ENCODE results near the gene VSIR. TPM values are rescaled to one million over a fixed set of nuclear protein-coding genes. Genes with fewer than 3 reads are reported as not detected.

The VSIR gene
- total and polyA plus RNA-seq, 4 donors = 32.3 to 244 (median 84.5) TPM

DNA sequence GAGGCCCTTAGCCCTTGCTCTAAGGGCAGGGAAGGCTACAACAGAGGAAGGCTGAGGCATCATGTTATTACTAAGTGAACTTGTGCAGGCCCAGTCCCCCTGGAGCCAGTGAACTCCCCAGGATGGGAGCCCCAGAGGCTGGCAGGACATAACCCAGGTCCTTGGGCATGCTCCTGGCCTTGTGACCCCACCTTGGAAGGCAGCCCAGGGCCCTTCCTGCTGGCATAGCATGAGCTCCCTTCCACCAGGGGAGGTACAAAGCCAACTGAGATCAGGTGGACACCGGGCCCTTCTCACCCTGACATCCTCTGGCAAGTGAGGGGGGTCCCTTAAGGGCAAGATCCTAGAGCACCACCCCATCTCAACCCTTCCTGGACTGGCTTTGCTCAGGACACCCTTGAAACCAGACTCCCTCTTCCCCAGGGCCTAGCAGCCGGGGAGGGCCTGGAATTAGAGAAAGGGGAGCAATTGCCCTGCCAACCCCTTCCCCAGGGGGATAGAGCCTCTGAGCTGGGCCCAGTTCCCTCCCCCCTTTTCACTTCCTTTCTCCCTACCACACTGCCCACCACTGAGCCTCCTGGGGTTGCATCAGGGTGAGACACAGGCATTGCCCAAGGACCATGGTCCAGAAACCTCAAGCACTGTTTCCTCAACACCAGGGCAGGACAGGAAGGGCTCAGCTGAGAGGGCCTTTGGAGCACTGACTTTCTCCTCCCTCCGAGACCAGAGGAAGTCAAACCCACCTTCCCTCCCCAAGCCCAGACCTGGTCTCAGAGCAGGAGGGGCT, 1.8 kb upstream of the VSIR start:
- no peak for DNase-seq
- TF ChIP-seq, protein P1, sequence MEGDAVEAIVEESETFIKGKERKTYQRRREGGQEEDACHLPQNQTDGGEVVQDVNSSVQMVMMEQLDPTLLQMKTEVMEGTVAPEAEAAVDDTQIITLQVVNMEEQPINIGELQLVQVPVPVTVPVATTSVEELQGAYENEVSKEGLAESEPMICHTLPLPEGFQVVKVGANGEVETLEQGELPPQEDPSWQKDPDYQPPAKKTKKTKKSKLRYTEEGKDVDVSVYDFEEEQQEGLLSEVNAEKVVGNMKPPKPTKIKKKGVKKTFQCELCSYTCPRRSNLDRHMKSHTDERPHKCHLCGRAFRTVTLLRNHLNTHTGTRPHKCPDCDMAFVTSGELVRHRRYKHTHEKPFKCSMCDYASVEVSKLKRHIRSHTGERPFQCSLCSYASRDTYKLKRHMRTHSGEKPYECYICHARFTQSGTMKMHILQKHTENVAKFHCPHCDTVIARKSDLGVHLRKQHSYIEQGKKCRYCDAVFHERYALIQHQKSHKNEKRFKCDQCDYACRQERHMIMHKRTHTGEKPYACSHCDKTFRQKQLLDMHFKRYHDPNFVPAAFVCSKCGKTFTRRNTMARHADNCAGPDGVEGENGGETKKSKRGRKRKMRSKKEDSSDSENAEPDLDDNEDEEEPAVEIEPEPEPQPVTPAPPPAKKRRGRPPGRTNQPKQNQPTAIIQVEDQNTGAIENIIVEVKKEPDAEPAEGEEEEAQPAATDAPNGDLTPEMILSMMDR (IDR thresholded peaks at IDR 0.05; ENCODE audit: control extremely low read depth, extremely low read depth) = no peak
- Histone ChIP-seq H3K4me3 (no peak overlapping the region), H3K4me1 (ENCODE audit: control insufficient read depth in 5 of 5, insufficient read depth in 5 of 5, low read length in 5 of 5) (peaks cover 4 to 24% (median 9%) of the 10 kb centered on the region in 5 donors), H3K27me3 (ENCODE audit: control insufficient read depth in 3 of 3, insufficient read depth in 3 of 3, low read length in 2 of 3) (peaks cover 0 to 2% (median 0%) of the 10 kb centered on the region in 3 donors), H3K9ac (ENCODE audit: insufficient read depth in 1 of 2, low read length in 2 of 2) (no peak overlapping the region), H3K9me3 (ENCODE audit: control insufficient read depth in 4 of 4, insufficient read depth in 3 of 4, low read length in 3 of 4) (peaks cover 0 to 2% (median 0%) of the 10 kb centered on the region in 4 donors), H3K36me3 (ENCODE audit: control insufficient read depth in 4 of 4, insufficient read depth in 4 of 4, low read length in 4 of 4) (no peaks in the 10 kb centered on the region), H3K27ac (ENCODE audit: low read depth in 1 of 2, low read length in 1 of 2) (peak overlapping the region in 1 of 2 donors; percentile 86)
- 33 to 56% methylated on average over 3 of the region's 3 CpGs for WGBS, 2 donors
- no peak for ATAC-seq (ENCODE audit: insufficient read depth, low FRiP score)

DNA sequence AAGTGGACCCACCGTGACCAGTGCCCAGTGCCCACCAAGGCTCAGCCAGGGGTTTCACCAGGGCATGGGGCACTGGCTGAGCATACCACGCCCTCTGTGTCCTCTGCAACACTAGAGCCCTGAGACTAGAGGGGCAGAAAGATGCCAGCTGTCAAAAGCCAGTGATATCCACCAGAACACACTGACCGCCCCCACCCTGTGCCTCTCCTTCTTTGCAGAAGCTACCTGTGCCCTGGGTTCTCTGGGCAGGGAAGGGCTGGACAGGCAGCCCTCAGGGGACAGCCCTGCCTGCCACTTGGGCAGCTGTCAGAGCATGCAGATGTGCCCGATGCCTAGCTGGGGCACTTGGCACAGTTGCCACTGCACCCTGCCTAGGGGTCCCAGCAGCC, 494 bp downstream of the VSIR start:
- Histone ChIP-seq H3K27me3 (ENCODE audit: control insufficient read depth in 3 of 3, insufficient read depth in 3 of 3, low read length in 2 of 3) (peaks cover 0 to 2% (median 0%) of the 10 kb centered on the region in 3 donors), H3K27ac (ENCODE audit: low read depth in 1 of 2, low read length in 1 of 2) (peak overlapping the region; percentile 91), H3K4me3 (peak overlapping the region; percentile 80), H3K36me3 (ENCODE audit: control insufficient read depth in 4 of 4, insufficient read depth in 4 of 4, low read length in 4 of 4) (no peaks in the 10 kb centered on the region), H3K9ac (ENCODE audit: insufficient read depth in 1 of 2, low read length in 2 of 2) (no peak overlapping the region), H3K4me1 (ENCODE audit: control insufficient read depth in 5 of 5, insufficient read depth in 5 of 5, low read length in 5 of 5) (peaks cover 4 to 36% (median 10%) of the 10 kb centered on the region in 5 donors), H3K9me3 (ENCODE audit: control insufficient read depth in 4 of 4, insufficient read depth in 3 of 4, low read length in 3 of 4) (peaks cover 0 to 2% (median 0%) of the 10 kb centered on the region in 4 donors)
- DNase-seq (no peak), ATAC-seq (ENCODE audit: insufficient read depth, low FRiP score) (no peak)
- 6 to 27% methylated on average over 4 of the region's 4 CpGs for WGBS, 2 donors
- TF ChIP-seq, protein P1 (IDR thresholded peaks at IDR 0.05; ENCODE audit: control extremely low read depth, extremely low read depth) = no peak

DNA sequence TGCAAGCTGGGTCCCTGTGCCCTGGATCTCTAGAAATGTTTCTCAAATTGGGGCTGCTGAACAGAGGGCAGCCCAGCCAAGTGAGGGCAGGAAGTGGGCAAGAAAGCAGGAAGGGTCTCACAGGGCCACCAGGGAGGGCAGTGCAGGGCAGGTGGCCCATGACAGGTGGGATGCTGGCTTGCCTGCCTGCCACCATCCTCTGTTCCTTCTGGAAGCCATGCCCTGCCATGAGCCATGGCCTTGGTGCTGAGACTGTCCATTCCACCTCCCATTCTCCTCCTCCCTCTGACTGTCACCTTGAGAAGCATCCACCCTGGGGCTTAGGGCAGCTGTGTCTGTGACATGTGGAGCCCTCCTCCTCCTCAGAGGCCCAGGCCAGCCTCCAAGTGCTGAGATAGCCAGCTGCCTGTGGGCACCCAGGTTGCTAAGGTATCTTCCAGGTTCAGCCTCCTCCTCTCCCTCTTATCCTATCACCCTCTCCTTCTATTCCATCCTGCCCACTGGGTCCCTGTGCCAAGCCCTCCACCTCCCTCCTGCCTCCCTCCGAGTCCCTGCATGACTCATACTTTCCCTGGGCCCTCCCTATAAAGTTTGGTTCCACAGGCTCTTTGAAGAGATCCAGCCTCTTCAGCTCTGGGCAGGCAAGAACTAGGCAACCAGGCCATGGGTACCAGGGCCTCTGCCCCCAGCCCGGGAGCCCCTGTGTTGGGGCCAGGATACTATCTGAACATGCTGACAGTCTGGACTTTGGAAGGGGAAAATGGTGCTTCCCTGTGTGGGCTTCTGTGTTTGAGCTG, 1.3 kb downstream of the VSIR start:
- no peak for DNase-seq
- Histone ChIP-seq H3K27ac (ENCODE audit: low read depth in 1 of 2, low read length in 1 of 2) (peak overlapping the region; percentile 91), H3K9me3 (ENCODE audit: control insufficient read depth in 4 of 4, insufficient read depth in 3 of 4, low read length in 3 of 4) (peaks cover 0 to 2% (median 0%) of the 10 kb centered on the region in 4 donors), H3K36me3 (ENCODE audit: control insufficient read depth in 4 of 4, insufficient read depth in 4 of 4, low read length in 4 of 4) (no peaks in the 10 kb centered on the region), H3K4me1 (ENCODE audit: control insufficient read depth in 5 of 5, insufficient read depth in 5 of 5, low read length in 5 of 5) (peaks cover 4 to 44% (median 18%) of the 10 kb centered on the region in 5 donors), H3K27me3 (ENCODE audit: control insufficient read depth in 3 of 3, insufficient read depth in 3 of 3, low read length in 2 of 3) (peaks cover 0 to 2% (median 0%) of the 10 kb centered on the region in 3 donors), H3K4me3 (peak overlapping the region; percentile 80), H3K9ac (ENCODE audit: insufficient read depth in 1 of 2, low read length in 2 of 2) (no peak overlapping the region)
- no peak for ATAC-seq (ENCODE audit: insufficient read depth, low FRiP score)
- TF ChIP-seq, protein P1 (IDR thresholded peaks at IDR 0.05; ENCODE audit: control extremely low read depth, extremely low read depth) = no peak
- WGBS, 2 donors = 9% methylated on average over 2 of the region's 2 CpGs
